Kidney (tissue), 14 donors: ENCODE measurements around the gene CHRM4. TPM values are rescaled to one million over a fixed set of nuclear protein-coding genes. Genes with fewer than 3 reads are reported as not detected.
A peak's percentile ranks its signal among the peaks of the same experiment; 100 is the strongest.

Source experiments
- DNase-seq, 5 donors: peaks; one replicate each; pipeline ENCODE4 v3.0.0-alpha.2; 2013 to 2020
- FAIRE-seq: peaks from 2 replicates; lab custom pipeline; 2012; peaks lifted over from hg19 to GRCh38; lab: Jason Lieb, UNC
- H3K27ac ChIP-seq, 2 donors: one replicate each; pipeline ENCODE4 v1.7.0; 2013; ENCODE audit warnings: low read depth in 2 of 2, low read length in 2 of 2, inconsistent platforms in 1 of 2
- H3K27me3 ChIP-seq: one replicate; pipeline ENCODE4 v1.7.1; 2013; ENCODE audit warnings: low read length, inconsistent platforms; ENCODE audit not compliant: control insufficient read depth, insufficient read depth
- H3K36me3 ChIP-seq, 3 donors: one replicate each; pipeline versions ENCODE4 v1.7.0 to v1.7.1; 2013; ENCODE audit warnings: low read length in 3 of 3, control low read depth in 1 of 3, inconsistent platforms in 1 of 3; ENCODE audit not compliant: insufficient read depth in 3 of 3, control insufficient read depth in 2 of 3
- H3K4me1 ChIP-seq, 3 donors: one replicate each; pipeline versions ENCODE4 v1.7.0 to v1.7.1; 2013; ENCODE audit warnings: low read length in 3 of 3, inconsistent platforms in 1 of 3, low read depth in 1 of 3; ENCODE audit not compliant: control insufficient read depth in 2 of 3, insufficient read depth in 2 of 3
- H3K4me3 ChIP-seq, 3 donors: one replicate each; pipeline versions ENCODE4 v1.7.0 to v1.8.1; 2013; ENCODE audit warnings: low read length in 3 of 3, control low read depth in 1 of 3, inconsistent platforms in 1 of 3
- H3K9ac ChIP-seq, 3 donors: one replicate each; pipeline versions ENCODE4 v1.7.0 to v1.7.1; 2013; ENCODE audit warnings: low read length in 3 of 3, control low read depth in 1 of 3, inconsistent platforms in 1 of 3
- H3K9me3 ChIP-seq, 3 donors: one replicate each; pipeline versions ENCODE4 v1.7.0 to v1.7.1; 2013; ENCODE audit warnings: low read length in 3 of 3, control low read depth in 1 of 3, inconsistent platforms in 1 of 3; ENCODE audit not compliant: control insufficient read depth in 2 of 3, insufficient read depth in 1 of 3
- intact Hi-C: fragments of 100-400 bp; cut with DNase I; formaldehyde crosslinking; loops from one replicate; pipeline ENCODE4 v1.11.1; 2022
- polyA plus RNA-seq: library from polyadenylated mRNA; stranded (reverse); fragments of 350-450 nt; fragmentation: Illumina TruSeq; extraction: RNeasy Lipid Tissue Mini Kit (QIAGEN cat#74804); gene quantifications from one replicate; pipeline ENCODE4 v1.2.3, GENCODE V29; 2014; ENCODE audit warnings: low read depth, low replicate concordance; ENCODE audit not compliant: insufficient read depth
- total RNA-seq: library from RNA; stranded (reverse); fragmentation: NEBNext Ultra II Directional; extraction: Animal tissue kit (Norgen Biotek cat#: 25700); gene quantifications from one replicate; pipeline ENCODE4 v1.2.1, GENCODE V29; 2021
- TF ChIP-seq, protein P1 (sequence below): IDR thresholded peaks from 3 replicates; pipeline ENCODE4 v1.5.1; 2012; ENCODE audit warnings: mild to moderate bottlenecking, moderate library complexity, borderline replicate concordance; ENCODE audit not compliant: insufficient read depth; ENCODE audit errors: extremely low read depth
- donor health status: control.
- donor health status: control.
- donor health status: control.
- donor health status: control.
- donor health status: control.
- donor health status: DM: yes; HTN: yes; CAD: no.
- donor health status: Normal renal cell carcinoma (clear cell type).

The CHRM4 gene
- total and polyA plus RNA-seq, 2 donors from 2014 or later, result 0.16 TPM; not detected in 1

DNA sequence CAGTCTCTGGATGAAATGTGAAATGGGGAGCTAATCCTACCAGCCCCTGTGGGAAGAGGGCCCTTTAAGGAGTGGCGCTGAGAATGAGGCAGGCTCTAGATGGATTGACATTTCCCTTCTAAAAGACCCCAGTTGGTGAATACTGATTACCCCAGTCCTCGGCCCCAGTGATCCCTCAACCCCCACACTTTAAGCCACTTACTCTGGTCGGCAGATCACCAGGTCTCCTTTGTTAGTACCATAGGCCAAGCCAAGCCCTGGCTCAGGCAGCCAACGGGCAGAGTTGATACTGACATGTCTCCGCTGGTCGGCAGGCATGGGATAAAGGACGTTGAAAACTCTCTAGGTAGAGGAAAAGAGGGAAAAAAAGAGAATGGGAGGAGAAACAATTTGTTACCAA is 26.1 kb upstream of the CHRM4 start:
- DNase-seq (peak in 1 of 5 donors; percentile 26), FAIRE-seq (no peak)
- TF ChIP-seq, protein P1, sequence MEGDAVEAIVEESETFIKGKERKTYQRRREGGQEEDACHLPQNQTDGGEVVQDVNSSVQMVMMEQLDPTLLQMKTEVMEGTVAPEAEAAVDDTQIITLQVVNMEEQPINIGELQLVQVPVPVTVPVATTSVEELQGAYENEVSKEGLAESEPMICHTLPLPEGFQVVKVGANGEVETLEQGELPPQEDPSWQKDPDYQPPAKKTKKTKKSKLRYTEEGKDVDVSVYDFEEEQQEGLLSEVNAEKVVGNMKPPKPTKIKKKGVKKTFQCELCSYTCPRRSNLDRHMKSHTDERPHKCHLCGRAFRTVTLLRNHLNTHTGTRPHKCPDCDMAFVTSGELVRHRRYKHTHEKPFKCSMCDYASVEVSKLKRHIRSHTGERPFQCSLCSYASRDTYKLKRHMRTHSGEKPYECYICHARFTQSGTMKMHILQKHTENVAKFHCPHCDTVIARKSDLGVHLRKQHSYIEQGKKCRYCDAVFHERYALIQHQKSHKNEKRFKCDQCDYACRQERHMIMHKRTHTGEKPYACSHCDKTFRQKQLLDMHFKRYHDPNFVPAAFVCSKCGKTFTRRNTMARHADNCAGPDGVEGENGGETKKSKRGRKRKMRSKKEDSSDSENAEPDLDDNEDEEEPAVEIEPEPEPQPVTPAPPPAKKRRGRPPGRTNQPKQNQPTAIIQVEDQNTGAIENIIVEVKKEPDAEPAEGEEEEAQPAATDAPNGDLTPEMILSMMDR, result no peak
- Histone ChIP-seq H3K27me3 (no peaks in the 10 kb centered on the region), H3K27ac (no peak overlapping the region), H3K4me1 (no peaks in the 10 kb centered on the region), H3K9me3 (no peaks in the 10 kb centered on the region), H3K9ac (no peak overlapping the region), H3K36me3 (peaks cover 2 to 39% (median 26%) of the 10 kb centered on the region in 3 donors), H3K4me3 (no peak overlapping the region)
- intact Hi-C loops, result no loop called here

DNA sequence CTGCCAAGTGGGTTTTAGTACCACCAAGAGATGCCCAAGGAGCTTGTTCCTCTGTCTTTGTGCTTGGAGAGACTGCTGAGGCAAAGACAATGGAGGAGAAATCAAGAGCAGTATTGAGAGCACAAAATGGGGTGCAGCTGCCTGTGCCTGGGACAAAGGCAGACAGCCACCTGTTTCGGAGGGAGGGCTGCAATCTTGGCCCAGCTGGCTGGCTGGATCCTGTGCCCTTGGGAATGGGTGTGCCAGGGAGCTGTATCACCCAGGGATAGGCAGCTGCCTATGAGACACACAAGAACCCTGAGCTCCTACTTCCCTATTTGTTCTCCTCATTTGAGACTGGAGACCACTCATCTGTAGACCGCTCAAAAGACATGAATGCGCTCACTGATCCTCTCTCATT is 23.3 kb upstream of the CHRM4 start:
- TF ChIP-seq, protein P1, result no peak
- H3K36me3 ChIP-seq, result peaks cover 2 to 33% (median 18%) of the 10 kb centered on the region in 3 donors
- FAIRE-seq (no peak), DNase-seq (no peak)
- no peaks in the 10 kb centered on the region for H3K27me3 ChIP-seq
- H3K4me3 ChIP-seq, result no peak overlapping the region
- no peaks in the 10 kb centered on the region for H3K4me1 ChIP-seq
- H3K27ac ChIP-seq, result no peak overlapping the region
- no peaks in the 10 kb centered on the region for H3K9me3 ChIP-seq
- intact Hi-C loops, result no loop called here
- H3K9ac ChIP-seq, result no peak overlapping the region

DNA sequence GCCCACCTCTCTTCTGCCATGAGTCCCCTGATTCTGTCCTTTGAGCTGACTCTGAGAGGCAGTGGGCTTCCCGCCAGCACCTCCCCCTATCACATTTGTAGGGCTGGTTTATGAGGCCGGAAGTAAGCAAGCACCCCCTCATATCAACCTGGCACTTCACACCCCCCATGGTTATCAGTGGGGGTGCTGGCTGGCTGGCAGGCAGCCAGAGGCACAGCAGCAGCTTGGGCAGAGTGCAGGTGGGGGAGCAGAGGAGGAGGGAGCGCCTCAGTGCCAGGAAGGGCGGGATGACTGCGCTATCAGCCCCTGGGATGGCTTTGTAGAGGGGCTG is 22.9 kb upstream of the CHRM4 start:
- no peaks in the 10 kb centered on the region for H3K4me1 ChIP-seq
- no peak for DNase-seq
- no peak for FAIRE-seq
- intact Hi-C loops, result no loop called here
- H3K27me3 ChIP-seq, result no peaks in the 10 kb centered on the region
- H3K4me3 ChIP-seq, result no peak overlapping the region
- TF ChIP-seq, protein P1, result no peak
- peaks cover 2 to 33% (median 22%) of the 10 kb centered on the region in 3 donors for H3K36me3 ChIP-seq
- no peak overlapping the region for H3K27ac ChIP-seq
- no peaks in the 10 kb centered on the region for H3K9me3 ChIP-seq
- H3K9ac ChIP-seq, result no peak overlapping the region
